Liver (tissue), 3 donors: ENCODE measurements around the gene CMTM1.
"Not testable (repeated sequence)": the region's sequence is repeated elsewhere in the genome, so short reads cannot be mapped to it uniquely, and the experiment has no call there.

Source experiments
- ATF3 ChIP-seq: IDR thresholded peaks from 2 replicates; pipeline ENCODE4 v1.6.1; 2016; ENCODE audit warnings: antibody characterized with exemption
- CTCF ChIP-seq: fragments of 150-350 bp; IDR thresholded peaks from 2 replicates; pipeline ENCODE4 v1.5.1; 2017; ENCODE audit warnings: improper control_type of control experiment, low read depth, low read length; ENCODE audit not compliant: missing input control
- FOXA1 ChIP-seq: IDR thresholded peaks from 2 replicates; pipeline ENCODE4 v1.6.1; 2016; ENCODE audit warnings: antibody characterized with exemption
- FOXA2 ChIP-seq: IDR thresholded peaks from 2 replicates; pipeline ENCODE4 v1.6.1; 2016; ENCODE audit warnings: antibody characterized with exemption
- GABPA ChIP-seq, 2 donors: IDR thresholded peaks in 1 of 2; conservative IDR thresholded peaks in 1 of 2; 2 replicates each; pipeline ENCODE4 v1.6.1; 2016; ENCODE audit warnings: antibody characterized with exemption in 2 of 2, mild to moderate bottlenecking in 1 of 2, moderate library complexity in 1 of 2
- HNF4A ChIP-seq, 2 donors: conservative IDR thresholded peaks; 2 replicates each; pipeline ENCODE4 v1.6.1; 2016; ENCODE audit warnings: antibody characterized with exemption in 2 of 2, mild to moderate bottlenecking in 2 of 2
- HNF4G ChIP-seq: IDR thresholded peaks from 2 replicates; pipeline ENCODE4 v1.6.1; 2016; ENCODE audit warnings: antibody characterized with exemption
- MAX ChIP-seq: IDR thresholded peaks from 2 replicates; pipeline ENCODE4 v1.6.1; 2016; ENCODE audit warnings: antibody characterized with exemption
- RAD21 ChIP-seq, 2 donors: IDR thresholded peaks; 2 replicates each; pipeline ENCODE4 v1.6.1; 2016; ENCODE audit warnings: antibody characterized with exemption in 2 of 2, mild to moderate bottlenecking in 2 of 2
- RXRA ChIP-seq, 2 donors: IDR thresholded peaks; 2 replicates each; pipeline ENCODE4 v1.6.1; 2017 to 2018; ENCODE audit warnings: antibody characterized with exemption in 2 of 2, mild to moderate bottlenecking in 1 of 2
- SP1 ChIP-seq: IDR thresholded peaks from 2 replicates; pipeline ENCODE4 v1.6.1; 2018; ENCODE audit warnings: antibody characterized with exemption, mild to moderate bottlenecking
- YY1 ChIP-seq: IDR thresholded peaks from 2 replicates; pipeline ENCODE4 v1.6.1; 2016; ENCODE audit warnings: antibody characterized with exemption, mild to moderate bottlenecking
- ZBTB33 ChIP-seq: IDR thresholded peaks from 2 replicates; pipeline ENCODE4 v1.6.1; 2016; ENCODE audit warnings: antibody characterized with exemption
- TF ChIP-seq, protein P1 (sequence below): IDR thresholded peaks from 2 replicates; pipeline ENCODE4 v1.6.1; 2016; ENCODE audit warnings: antibody characterized with exemption, mild to moderate bottlenecking
- donor health status: healthy.
- donor health status: healthy.

DNA sequence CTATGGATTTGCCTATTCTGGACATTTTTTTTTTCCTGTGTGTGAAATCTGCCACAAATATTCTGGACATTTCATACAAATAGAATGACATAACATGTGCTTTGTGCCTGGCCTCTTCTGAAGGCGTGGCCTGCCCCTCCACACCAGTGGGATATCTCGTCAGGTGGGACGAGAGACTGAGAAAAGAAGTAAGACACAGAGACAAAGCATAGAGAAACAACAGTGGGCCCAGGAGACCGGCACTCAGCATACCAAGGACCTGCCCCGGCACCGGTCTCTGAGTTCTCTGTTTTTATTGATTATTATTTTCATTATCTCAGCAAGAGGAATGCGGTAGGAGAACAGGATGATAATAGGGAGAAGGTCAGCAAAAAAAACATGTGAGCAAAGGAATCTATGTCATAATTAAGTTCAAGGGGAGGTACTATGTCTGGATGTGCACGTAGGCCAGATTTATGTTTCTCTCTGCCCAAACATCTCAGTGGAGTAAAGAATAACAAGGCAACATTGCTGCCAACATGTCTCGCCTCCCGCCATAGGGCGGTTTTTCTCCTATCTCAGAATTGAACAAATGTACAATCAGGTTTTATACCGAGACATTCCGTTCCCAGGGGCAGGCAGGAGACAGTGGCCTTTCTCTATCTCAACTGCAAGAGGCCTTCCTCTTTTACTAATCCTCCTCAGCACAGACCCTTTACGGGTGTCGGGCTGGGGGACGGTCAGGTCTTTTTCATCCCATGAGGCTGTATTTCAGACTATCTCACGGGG lies 61.6 kb downstream of the CMTM1 start:
- not testable (repeated sequence) for TF ChIP-seq ATF3; CTCF; YY1; FOXA1; GABPA (IDR thresholded peaks at IDR 0.05 in 1 of 2, conservative IDR thresholded peaks at IDR 0.05 in 1 of 2); FOXA2; SP1; RAD21 (IDR thresholded peaks at IDR 0.05); MAX; ZBTB33; HNF4G; HNF4A (conservative IDR thresholded peaks at IDR 0.05); RXRA (IDR thresholded peaks at IDR 0.05)
- TF ChIP-seq, protein P1, sequence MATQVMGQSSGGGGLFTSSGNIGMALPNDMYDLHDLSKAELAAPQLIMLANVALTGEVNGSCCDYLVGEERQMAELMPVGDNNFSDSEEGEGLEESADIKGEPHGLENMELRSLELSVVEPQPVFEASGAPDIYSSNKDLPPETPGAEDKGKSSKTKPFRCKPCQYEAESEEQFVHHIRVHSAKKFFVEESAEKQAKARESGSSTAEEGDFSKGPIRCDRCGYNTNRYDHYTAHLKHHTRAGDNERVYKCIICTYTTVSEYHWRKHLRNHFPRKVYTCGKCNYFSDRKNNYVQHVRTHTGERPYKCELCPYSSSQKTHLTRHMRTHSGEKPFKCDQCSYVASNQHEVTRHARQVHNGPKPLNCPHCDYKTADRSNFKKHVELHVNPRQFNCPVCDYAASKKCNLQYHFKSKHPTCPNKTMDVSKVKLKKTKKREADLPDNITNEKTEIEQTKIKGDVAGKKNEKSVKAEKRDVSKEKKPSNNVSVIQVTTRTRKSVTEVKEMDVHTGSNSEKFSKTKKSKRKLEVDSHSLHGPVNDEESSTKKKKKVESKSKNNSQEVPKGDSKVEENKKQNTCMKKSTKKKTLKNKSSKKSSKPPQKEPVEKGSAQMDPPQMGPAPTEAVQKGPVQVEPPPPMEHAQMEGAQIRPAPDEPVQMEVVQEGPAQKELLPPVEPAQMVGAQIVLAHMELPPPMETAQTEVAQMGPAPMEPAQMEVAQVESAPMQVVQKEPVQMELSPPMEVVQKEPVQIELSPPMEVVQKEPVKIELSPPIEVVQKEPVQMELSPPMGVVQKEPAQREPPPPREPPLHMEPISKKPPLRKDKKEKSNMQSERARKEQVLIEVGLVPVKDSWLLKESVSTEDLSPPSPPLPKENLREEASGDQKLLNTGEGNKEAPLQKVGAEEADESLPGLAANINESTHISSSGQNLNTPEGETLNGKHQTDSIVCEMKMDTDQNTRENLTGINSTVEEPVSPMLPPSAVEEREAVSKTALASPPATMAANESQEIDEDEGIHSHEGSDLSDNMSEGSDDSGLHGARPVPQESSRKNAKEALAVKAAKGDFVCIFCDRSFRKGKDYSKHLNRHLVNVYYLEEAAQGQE = not testable (repeated sequence)
